ENCODE measurements around the gene GM2A.

GM2A gene

GRCh38 chr5:151274666-151275065, 21.7 kb downstream of the GM2A start:
- no peak overlapping the region for H3K4me3 ChIP-seq (ENCODE audit: low read length)

GRCh38 chr5:151275803-151276202, 22.8 kb downstream of the GM2A start:
- H3K4me2 ChIP-seq (ENCODE audit: low read length): no peak overlapping the region
- no peak overlapping the region for H3K4me3 ChIP-seq (ENCODE audit: low read length)
- no peak overlapping the region for H3K27ac ChIP-seq (ENCODE audit: low read depth, low read length)
- no peaks in the 10 kb centered on the region for H3K9me3 ChIP-seq (ENCODE audit: control insufficient read depth, insufficient read depth, low read length)
- H4K20me1 ChIP-seq (ENCODE audit: control insufficient read depth, insufficient read depth, low read depth, low read length): no peaks in the 10 kb centered on the region
- H3K4me1 ChIP-seq (ENCODE audit: control insufficient read depth, low read length): no peaks in the 10 kb centered on the region
- peaks cover under 1% of the 10 kb centered on the region; the same call in 1 of the 2 replicates for H3K36me3 ChIP-seq (ENCODE audit: control insufficient read depth, low read length)
- H3K79me2 ChIP-seq (ENCODE audit: control insufficient read depth, low read length): no peaks in the 10 kb centered on the region
- no peaks in the 10 kb centered on the region for H3K9me2 ChIP-seq (replicated peaks; ENCODE audit: control insufficient read depth, low read length)
- TF ChIP-seq EZH2phosphoT487 (IDR thresholded peaks at IDR 0.05; ENCODE audit: borderline replicate concordance, low read length) (no peak), CTCF (IDR thresholded peaks at IDR 0.05; ENCODE audit: low read depth, low read length, poor library complexity, severe bottlenecking) (no peak)
- H3K27me3 ChIP-seq (ENCODE audit: control insufficient read depth, low read length): peaks cover 9% of the 10 kb centered on the region; the same call in 1 of the 2 replicates
- H3F3A ChIP-seq (ENCODE audit: control insufficient read depth, insufficient read depth): no peaks in the 10 kb centered on the region

More at GRCh38 chr5:151274666-151275065, 21.7 kb downstream of the GM2A start:
- 0 out of 2 replicates have a peak, but pooled peaks cover 6% of the 10 kb centered on the region for H3K27me3 ChIP-seq (ENCODE audit: control insufficient read depth, low read length)
- H3K9me3 ChIP-seq (ENCODE audit: control insufficient read depth, insufficient read depth, low read length): no peaks in the 10 kb centered on the region
- no peak overlapping the region for H3K4me2 ChIP-seq (ENCODE audit: low read length)
- no peaks in the 10 kb centered on the region for H3K4me1 ChIP-seq (ENCODE audit: control insufficient read depth, low read length)
- no peaks in the 10 kb centered on the region for H3F3A ChIP-seq (ENCODE audit: control insufficient read depth, insufficient read depth)
- no peak overlapping the region for H3K27ac ChIP-seq (ENCODE audit: low read depth, low read length)
- no peaks in the 10 kb centered on the region for H3K9me2 ChIP-seq (replicated peaks; ENCODE audit: control insufficient read depth, low read length)
- no peaks in the 10 kb centered on the region for H4K20me1 ChIP-seq (ENCODE audit: control insufficient read depth, insufficient read depth, low read depth, low read length)
- H3K79me2 ChIP-seq (ENCODE audit: control insufficient read depth, low read length): no peaks in the 10 kb centered on the region
- H3K36me3 ChIP-seq (ENCODE audit: control insufficient read depth, low read length): peaks cover 11% of the 10 kb centered on the region
- TF ChIP-seq EZH2phosphoT487 (IDR thresholded peaks at IDR 0.05; ENCODE audit: borderline replicate concordance, low read length) (no peak), CTCF (IDR thresholded peaks at IDR 0.05; ENCODE audit: low read depth, low read length, poor library complexity, severe bottlenecking) (no peak)

GRCh38 chr5:151278845-151279244, 25.9 kb downstream of the GM2A start:
- Histone ChIP-seq H3K9me2 (replicated peaks; ENCODE audit: control insufficient read depth, low read length) (no peaks in the 10 kb centered on the region), H3K27ac (ENCODE audit: low read depth, low read length) (no peak overlapping the region), H3K4me2 (ENCODE audit: low read length) (no peak overlapping the region), H3K9me3 (ENCODE audit: control insufficient read depth, insufficient read depth, low read length) (no peaks in the 10 kb centered on the region), H3K27me3 (ENCODE audit: control insufficient read depth, low read length) (peaks cover 9% of the 10 kb centered on the region; the same call in 1 of the 2 replicates), H3K79me2 (ENCODE audit: control insufficient read depth, low read length) (no peaks in the 10 kb centered on the region), H3F3A (ENCODE audit: control insufficient read depth, insufficient read depth) (no peaks in the 10 kb centered on the region), H4K20me1 (ENCODE audit: control insufficient read depth, insufficient read depth, low read depth, low read length) (no peaks in the 10 kb centered on the region), H3K36me3 (ENCODE audit: control insufficient read depth, low read length) (no peaks in the 10 kb centered on the region), H3K4me3 (ENCODE audit: low read length) (no peak overlapping the region), H3K4me1 (ENCODE audit: control insufficient read depth, low read length) (no peaks in the 10 kb centered on the region)
- TF ChIP-seq CTCF (IDR thresholded peaks at IDR 0.05; ENCODE audit: low read depth, low read length, poor library complexity, severe bottlenecking): no peak
- TF ChIP-seq EZH2phosphoT487 (IDR thresholded peaks at IDR 0.05; ENCODE audit: borderline replicate concordance, low read length): no peak

Measured in DOHH2 (cell line).